Measurements from ENCODE around the gene SSBP4. TPM values are rescaled to one million over a fixed set of nuclear protein-coding genes. Genes with fewer than 3 reads are reported as not detected.
A peak's percentile ranks its signal among the peaks of the same experiment; 100 is the strongest.

The SSBP4 gene
- total RNA-seq, 1 experiment from 2014 or later: 46.2 TPM

GRCh38 chr19:18391509-18392075 is 27.6 kb upstream of the SSBP4 start:
- TF ChIP-seq, protein P1, sequence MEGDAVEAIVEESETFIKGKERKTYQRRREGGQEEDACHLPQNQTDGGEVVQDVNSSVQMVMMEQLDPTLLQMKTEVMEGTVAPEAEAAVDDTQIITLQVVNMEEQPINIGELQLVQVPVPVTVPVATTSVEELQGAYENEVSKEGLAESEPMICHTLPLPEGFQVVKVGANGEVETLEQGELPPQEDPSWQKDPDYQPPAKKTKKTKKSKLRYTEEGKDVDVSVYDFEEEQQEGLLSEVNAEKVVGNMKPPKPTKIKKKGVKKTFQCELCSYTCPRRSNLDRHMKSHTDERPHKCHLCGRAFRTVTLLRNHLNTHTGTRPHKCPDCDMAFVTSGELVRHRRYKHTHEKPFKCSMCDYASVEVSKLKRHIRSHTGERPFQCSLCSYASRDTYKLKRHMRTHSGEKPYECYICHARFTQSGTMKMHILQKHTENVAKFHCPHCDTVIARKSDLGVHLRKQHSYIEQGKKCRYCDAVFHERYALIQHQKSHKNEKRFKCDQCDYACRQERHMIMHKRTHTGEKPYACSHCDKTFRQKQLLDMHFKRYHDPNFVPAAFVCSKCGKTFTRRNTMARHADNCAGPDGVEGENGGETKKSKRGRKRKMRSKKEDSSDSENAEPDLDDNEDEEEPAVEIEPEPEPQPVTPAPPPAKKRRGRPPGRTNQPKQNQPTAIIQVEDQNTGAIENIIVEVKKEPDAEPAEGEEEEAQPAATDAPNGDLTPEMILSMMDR (IDR thresholded peaks at IDR 0.05; ENCODE audit: insufficient read depth in 1 of 2, low read depth in 1 of 2, low read length in 1 of 2, severe bottlenecking in 1 of 2, unreplicated experiment in 1 of 2): no peak
- Mint-ChIP-seq H3K36me3 (ENCODE audit: insufficient read depth, unreplicated experiment) (peaks cover 48% of the 10 kb centered on the region), H3K4me1 (ENCODE audit: low read depth, unreplicated experiment) (no peaks in the 10 kb centered on the region), H3K9me3 (ENCODE audit: unreplicated experiment) (no peaks in the 10 kb centered on the region), H3K27ac (ENCODE audit: unreplicated experiment) (peak overlapping the region; percentile 32), H3K27me3 (ENCODE audit: insufficient read depth, unreplicated experiment) (no peaks in the 10 kb centered on the region), H3K4me3 (ENCODE audit: unreplicated experiment) (no peak overlapping the region)
- Histone ChIP-seq H3K4me3 (ENCODE audit: low read depth, low read length) (no peak overlapping the region), H3K36me3 (ENCODE audit: control insufficient read depth, insufficient read depth, low read length) (peaks cover 10% of the 10 kb centered on the region), H3K4me1 (peaks cover 6% of the 10 kb centered on the region; the same call in 1 of the 2 replicates), H3K9me3 (no peaks in the 10 kb centered on the region), H3K27me3 (replicated peaks; ENCODE audit: control insufficient read depth, insufficient read depth, low read length) (no peaks in the 10 kb centered on the region)
- intact Hi-C loops (cut with micrococcal nuclease; ENCODE audit: unreplicated experiment): no loop called here
- ChIA-PET POLR2A (no interaction called here), CTCF (interaction anchor here (1.5 to 2.2 kb wide), 2 partner anchors 10 to 43 kb away, joined by 4 to 7 read pairs; no protein-coding TSS in a partner anchor)
- DNase-seq: no peak
- BruUV-seq (replicated peaks): no TSS peak

DNA sequence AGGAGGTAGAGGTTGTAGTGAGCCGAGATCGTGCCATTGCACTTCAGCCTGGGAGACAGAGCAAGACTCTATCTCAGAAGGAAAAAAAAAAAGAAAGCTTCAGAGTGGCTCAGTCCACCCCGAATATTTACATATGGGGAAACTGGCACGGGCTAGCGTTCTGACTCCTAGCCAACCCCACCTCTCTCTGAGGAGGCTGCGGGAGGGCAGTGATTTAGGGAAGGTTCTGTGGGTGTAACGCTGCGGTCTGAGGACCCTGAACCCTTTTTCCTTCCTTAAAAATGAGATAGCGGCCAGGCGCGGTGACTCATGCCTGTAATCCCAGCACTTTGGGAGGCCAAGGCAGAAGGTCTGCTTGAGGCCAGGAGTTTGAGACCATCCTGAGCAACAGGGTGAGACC is 26.8 kb upstream of the SSBP4 start:
- no TSS peak for BruUV-seq (replicated peaks)
- peak overlapping the region; percentile 32 for H3K27ac Mint-ChIP-seq (ENCODE audit: unreplicated experiment)
- CTCF ChIA-PET: interaction anchor here (0.6 kb wide), 1 partner anchor 63 kb away, joined by 3 read pairs; no protein-coding TSS in a partner anchor
- H3K27me3 ChIP-seq (replicated peaks; ENCODE audit: control insufficient read depth, insufficient read depth, low read length): no peaks in the 10 kb centered on the region
- no peak overlapping the region for H3K4me3 Mint-ChIP-seq (ENCODE audit: unreplicated experiment)
- H3K36me3 ChIP-seq (ENCODE audit: control insufficient read depth, insufficient read depth, low read length): peaks cover 7% of the 10 kb centered on the region
- intact Hi-C loops (cut with micrococcal nuclease; ENCODE audit: unreplicated experiment): no loop called here
- H3K4me3 ChIP-seq (ENCODE audit: low read depth, low read length): no peak overlapping the region
- no peaks in the 10 kb centered on the region for H3K9me3 ChIP-seq
- H3K4me1 Mint-ChIP-seq (ENCODE audit: low read depth, unreplicated experiment): no peaks in the 10 kb centered on the region
- DNase-seq: no peak
- TF ChIP-seq, protein P1 (IDR thresholded peaks at IDR 0.05; ENCODE audit: insufficient read depth in 1 of 2, low read depth in 1 of 2, low read length in 1 of 2, severe bottlenecking in 1 of 2, unreplicated experiment in 1 of 2): no peak
- H3K4me1 ChIP-seq: no peaks in the 10 kb centered on the region
- H3K27me3 Mint-ChIP-seq (ENCODE audit: insufficient read depth, unreplicated experiment): no peaks in the 10 kb centered on the region
- H3K36me3 Mint-ChIP-seq (ENCODE audit: insufficient read depth, unreplicated experiment): peaks cover 39% of the 10 kb centered on the region
- POLR2A ChIA-PET: no interaction called here
- no peaks in the 10 kb centered on the region for H3K9me3 Mint-ChIP-seq (ENCODE audit: unreplicated experiment)

DNA sequence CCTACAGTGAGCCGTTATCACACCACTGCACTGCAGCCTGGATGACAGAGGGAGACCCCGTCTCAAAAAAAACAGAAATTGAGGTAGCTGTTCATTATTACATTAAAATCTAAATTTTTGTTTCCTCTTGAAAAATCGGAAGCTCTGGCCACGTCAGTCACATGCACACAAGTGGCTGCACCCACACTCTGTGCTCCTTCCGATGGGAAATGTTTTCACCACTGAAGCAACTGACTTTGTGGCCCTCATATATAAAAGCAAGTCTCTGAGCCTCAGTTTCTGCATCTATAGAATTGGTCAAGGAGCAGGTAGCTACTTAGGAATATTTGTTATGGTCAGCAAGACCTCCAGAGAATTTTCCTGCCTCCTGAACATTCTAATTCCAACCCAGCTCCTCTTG is 26.3 kb upstream of the SSBP4 start:
- CTCF ChIA-PET: interaction anchor here (0.6 kb wide), 1 partner anchor 64 kb away, joined by 3 read pairs; no protein-coding TSS in a partner anchor
- BruUV-seq (replicated peaks): no TSS peak
- Histone ChIP-seq H3K4me3 (ENCODE audit: low read depth, low read length) (no peak overlapping the region), H3K9me3 (no peaks in the 10 kb centered on the region), H3K27me3 (replicated peaks; ENCODE audit: control insufficient read depth, insufficient read depth, low read length) (no peaks in the 10 kb centered on the region), H3K4me1 (no peaks in the 10 kb centered on the region), H3K36me3 (ENCODE audit: control insufficient read depth, insufficient read depth, low read length) (peaks cover 7% of the 10 kb centered on the region)
- H3K9me3 Mint-ChIP-seq (ENCODE audit: unreplicated experiment): no peaks in the 10 kb centered on the region
- POLR2A ChIA-PET: no interaction called here
- peaks cover 34% of the 10 kb centered on the region for H3K36me3 Mint-ChIP-seq (ENCODE audit: insufficient read depth, unreplicated experiment)
- H3K27me3 Mint-ChIP-seq (ENCODE audit: insufficient read depth, unreplicated experiment): no peaks in the 10 kb centered on the region
- H3K4me1 Mint-ChIP-seq (ENCODE audit: low read depth, unreplicated experiment): no peaks in the 10 kb centered on the region
- DNase-seq: no peak
- TF ChIP-seq, protein P1 (IDR thresholded peaks at IDR 0.05; ENCODE audit: insufficient read depth in 1 of 2, low read depth in 1 of 2, low read length in 1 of 2, severe bottlenecking in 1 of 2, unreplicated experiment in 1 of 2): no peak
- intact Hi-C loops (cut with micrococcal nuclease; ENCODE audit: unreplicated experiment): no loop called here
- no peak overlapping the region for H3K27ac Mint-ChIP-seq (ENCODE audit: unreplicated experiment)
- no peak overlapping the region for H3K4me3 Mint-ChIP-seq (ENCODE audit: unreplicated experiment)

All from Caco-2 (cell line).